Measurements from ENCODE around the gene ETV1.

ETV1 gene

GRCh38 chr7:13875496-13876074 lies 113.9 kb downstream of the ETV1 start:
- no peak for DNase-seq (ENCODE audit: low read depth)
- Histone ChIP-seq H3K9ac (ENCODE audit: low read length) (no peak overlapping the region), H3K9me3 (ENCODE audit: control insufficient read depth, low read length) (no peaks in the 10 kb centered on the region), H3K4me3 (ENCODE audit: low read length) (no peak overlapping the region), H3K27me3 (replicated peaks; ENCODE audit: control insufficient read depth, insufficient read depth, low read length) (no peaks in the 10 kb centered on the region), H3K36me3 (ENCODE audit: control insufficient read depth, insufficient read depth, low read length, severe bottlenecking) (no peaks in the 10 kb centered on the region), H3K4me1 (ENCODE audit: control insufficient read depth, insufficient read depth, low read length) (peaks cover 20% of the 10 kb centered on the region)

- Histone ChIP-seq H3K9me3 (ENCODE audit: control insufficient read depth, low read length) (no peaks in the 10 kb centered on the region), H3K27me3 (replicated peaks; ENCODE audit: control insufficient read depth, insufficient read depth, low read length) (no peaks in the 10 kb centered on the region), H3K36me3 (ENCODE audit: control insufficient read depth, insufficient read depth, low read length, severe bottlenecking) (no peaks in the 10 kb centered on the region), H3K4me3 (ENCODE audit: low read length) (peak overlapping the region; percentile 72), H3K4me1 (ENCODE audit: control insufficient read depth, insufficient read depth, low read length) (peaks cover 12% of the 10 kb centered on the region), H3K9ac (ENCODE audit: low read length) (no peak overlapping the region)
- DNase-seq (ENCODE audit: low read depth) = peak; percentile 73
These were observed 114.7 kb downstream of the ETV1 start for GRCh38 chr7:13874783-13875182.

GRCh38 chr7:13872709-13873108 lies 116.8 kb downstream of the ETV1 start:
- peaks cover 11% of the 10 kb centered on the region for H3K4me1 ChIP-seq (ENCODE audit: control insufficient read depth, insufficient read depth, low read length)
- no peak overlapping the region for H3K4me3 ChIP-seq (ENCODE audit: low read length)
- H3K9me3 ChIP-seq (ENCODE audit: control insufficient read depth, low read length) = no peaks in the 10 kb centered on the region
- no peaks in the 10 kb centered on the region for H3K27me3 ChIP-seq (replicated peaks; ENCODE audit: control insufficient read depth, insufficient read depth, low read length)
- DNase-seq (ENCODE audit: low read depth) = no peak
- H3K36me3 ChIP-seq (ENCODE audit: control insufficient read depth, insufficient read depth, low read length, severe bottlenecking) = no peaks in the 10 kb centered on the region
- H3K9ac ChIP-seq (ENCODE audit: low read length) = no peak overlapping the region

GRCh38 chr7:13871008-13871407 lies 118.5 kb downstream of the ETV1 start:
- DNase-seq (ENCODE audit: low read depth) = no peak

DNA sequence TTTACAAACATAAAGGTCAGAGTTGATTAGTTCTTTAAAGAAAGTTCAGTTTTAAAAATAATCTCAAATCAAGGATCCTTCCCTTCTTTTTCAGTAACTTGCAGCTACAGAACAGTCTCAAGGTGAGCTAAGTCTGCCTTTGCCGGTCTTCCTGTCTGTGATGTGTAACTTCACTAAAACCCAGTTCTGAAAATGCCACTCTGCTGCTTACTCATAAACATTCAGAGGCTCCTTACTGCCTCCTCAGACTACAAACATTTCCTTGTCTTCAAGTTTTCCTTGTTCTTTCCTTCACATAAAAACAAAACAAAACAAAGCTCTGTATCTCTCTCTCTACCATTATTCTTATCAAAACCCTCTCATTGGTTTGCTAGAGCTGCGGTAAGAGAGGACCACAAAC lies 128.7 kb downstream of the ETV1 start:
- no peak overlapping the region for H3K4me3 ChIP-seq (ENCODE audit: low read length)
- H3K4me1 ChIP-seq (ENCODE audit: control insufficient read depth, insufficient read depth, low read length) = no peaks in the 10 kb centered on the region
- H3K36me3 ChIP-seq (ENCODE audit: control insufficient read depth, insufficient read depth, low read length, severe bottlenecking) = no peaks in the 10 kb centered on the region
- no peak for DNase-seq (ENCODE audit: low read depth)
- no peaks in the 10 kb centered on the region for H3K9me3 ChIP-seq (ENCODE audit: control insufficient read depth, low read length)
- no peaks in the 10 kb centered on the region for H3K27me3 ChIP-seq (replicated peaks; ENCODE audit: control insufficient read depth, insufficient read depth, low read length)
- no peak overlapping the region for H3K9ac ChIP-seq (ENCODE audit: low read length)

More at GRCh38 chr7:13871008-13871407, 118.5 kb downstream of the ETV1 start:
- H3K27me3 ChIP-seq (replicated peaks; ENCODE audit: control insufficient read depth, insufficient read depth, low read length) = no peaks in the 10 kb centered on the region
- H3K4me1 ChIP-seq (ENCODE audit: control insufficient read depth, insufficient read depth, low read length) = peaks cover 11% of the 10 kb centered on the region
- H3K36me3 ChIP-seq (ENCODE audit: control insufficient read depth, insufficient read depth, low read length, severe bottlenecking) = no peaks in the 10 kb centered on the region
- no peaks in the 10 kb centered on the region for H3K9me3 ChIP-seq (ENCODE audit: control insufficient read depth, low read length)
- H3K4me3 ChIP-seq (ENCODE audit: low read length) = no peak overlapping the region
- H3K9ac ChIP-seq (ENCODE audit: low read length) = no peak overlapping the region

- H3K4me3 ChIP-seq (ENCODE audit: low read length) = no peak overlapping the region
- DNase-seq (ENCODE audit: low read depth) = no peak
These were observed 133.5 kb downstream of the ETV1 start for GRCh38 chr7:13856012-13856411.

GRCh38 chr7:13852281-13852968 lies 137.0 kb downstream of the ETV1 start:
- no peak overlapping the region for H3K9ac ChIP-seq (ENCODE audit: low read length)
- no peaks in the 10 kb centered on the region for H3K9me3 ChIP-seq (ENCODE audit: control insufficient read depth, low read length)
- peaks cover 15% of the 10 kb centered on the region for H3K4me1 ChIP-seq (ENCODE audit: control insufficient read depth, insufficient read depth, low read length)
- no peaks in the 10 kb centered on the region for H3K36me3 ChIP-seq (ENCODE audit: control insufficient read depth, insufficient read depth, low read length, severe bottlenecking)
- no peak for DNase-seq (ENCODE audit: low read depth)
- H3K27me3 ChIP-seq (replicated peaks; ENCODE audit: control insufficient read depth, insufficient read depth, low read length) = no peaks in the 10 kb centered on the region
- no peak overlapping the region for H3K4me3 ChIP-seq (ENCODE audit: low read length)

More at GRCh38 chr7:13856012-13856411, 133.5 kb downstream of the ETV1 start:
- Histone ChIP-seq H3K9ac (ENCODE audit: low read length) (no peak overlapping the region), H3K36me3 (ENCODE audit: control insufficient read depth, insufficient read depth, low read length, severe bottlenecking) (no peaks in the 10 kb centered on the region), H3K9me3 (ENCODE audit: control insufficient read depth, low read length) (no peaks in the 10 kb centered on the region), H3K4me1 (ENCODE audit: control insufficient read depth, insufficient read depth, low read length) (no peaks in the 10 kb centered on the region), H3K27me3 (replicated peaks; ENCODE audit: control insufficient read depth, insufficient read depth, low read length) (no peaks in the 10 kb centered on the region)

DNA sequence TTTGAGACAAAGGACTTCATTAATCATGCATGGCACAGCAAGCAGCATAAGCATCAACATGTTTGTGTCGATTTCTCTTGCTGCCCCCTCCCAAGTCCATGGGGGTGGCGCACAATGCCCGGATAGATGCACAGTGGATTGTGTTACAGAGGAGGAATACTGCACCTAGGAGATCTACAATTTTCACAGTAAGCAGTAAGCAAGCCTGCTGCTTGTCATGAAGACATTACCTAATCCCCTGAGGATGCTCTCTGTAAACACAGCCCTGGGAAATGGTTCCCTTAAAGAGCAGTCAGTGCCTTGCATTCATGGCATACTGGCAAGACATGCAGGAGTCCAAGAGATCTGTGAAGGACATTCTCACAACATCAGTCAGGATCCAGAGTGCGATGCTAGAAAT lies 137.7 kb downstream of the ETV1 start:
- peak; percentile 54 for DNase-seq (ENCODE audit: low read depth)
- no peak overlapping the region for H3K9ac ChIP-seq (ENCODE audit: low read length)
- no peak overlapping the region for H3K4me3 ChIP-seq (ENCODE audit: low read length)
- peaks cover 15% of the 10 kb centered on the region for H3K4me1 ChIP-seq (ENCODE audit: control insufficient read depth, insufficient read depth, low read length)
- no peaks in the 10 kb centered on the region for H3K9me3 ChIP-seq (ENCODE audit: control insufficient read depth, low read length)
- H3K36me3 ChIP-seq (ENCODE audit: control insufficient read depth, insufficient read depth, low read length, severe bottlenecking) = no peaks in the 10 kb centered on the region
- no peaks in the 10 kb centered on the region for H3K27me3 ChIP-seq (replicated peaks; ENCODE audit: control insufficient read depth, insufficient read depth, low read length)

- peak; percentile 92 for DNase-seq (ENCODE audit: low read depth)
- H3K9ac ChIP-seq (ENCODE audit: low read length) = no peak overlapping the region
- H3K27me3 ChIP-seq (replicated peaks; ENCODE audit: control insufficient read depth, insufficient read depth, low read length) = no peaks in the 10 kb centered on the region
- no peaks in the 10 kb centered on the region for H3K9me3 ChIP-seq (ENCODE audit: control insufficient read depth, low read length)
- H3K4me3 ChIP-seq (ENCODE audit: low read length) = no peak overlapping the region
- H3K4me1 ChIP-seq (ENCODE audit: control insufficient read depth, insufficient read depth, low read length) = peaks cover 15% of the 10 kb centered on the region
- H3K36me3 ChIP-seq (ENCODE audit: control insufficient read depth, insufficient read depth, low read length, severe bottlenecking) = no peaks in the 10 kb centered on the region
These were observed 139.2 kb downstream of the ETV1 start for GRCh38 chr7:13850185-13850752.

GRCh38 chr7:13849163-13849892 lies 140.1 kb downstream of the ETV1 start:
- no peak for DNase-seq (ENCODE audit: low read depth)
- no peak overlapping the region for H3K4me3 ChIP-seq (ENCODE audit: low read length)
- no peaks in the 10 kb centered on the region for H3K9me3 ChIP-seq (ENCODE audit: control insufficient read depth, low read length)
- no peaks in the 10 kb centered on the region for H3K36me3 ChIP-seq (ENCODE audit: control insufficient read depth, insufficient read depth, low read length, severe bottlenecking)
- H3K9ac ChIP-seq (ENCODE audit: low read length) = no peak overlapping the region
- no peaks in the 10 kb centered on the region for H3K27me3 ChIP-seq (replicated peaks; ENCODE audit: control insufficient read depth, insufficient read depth, low read length)
- peaks cover 15% of the 10 kb centered on the region for H3K4me1 ChIP-seq (ENCODE audit: control insufficient read depth, insufficient read depth, low read length)

DNA sequence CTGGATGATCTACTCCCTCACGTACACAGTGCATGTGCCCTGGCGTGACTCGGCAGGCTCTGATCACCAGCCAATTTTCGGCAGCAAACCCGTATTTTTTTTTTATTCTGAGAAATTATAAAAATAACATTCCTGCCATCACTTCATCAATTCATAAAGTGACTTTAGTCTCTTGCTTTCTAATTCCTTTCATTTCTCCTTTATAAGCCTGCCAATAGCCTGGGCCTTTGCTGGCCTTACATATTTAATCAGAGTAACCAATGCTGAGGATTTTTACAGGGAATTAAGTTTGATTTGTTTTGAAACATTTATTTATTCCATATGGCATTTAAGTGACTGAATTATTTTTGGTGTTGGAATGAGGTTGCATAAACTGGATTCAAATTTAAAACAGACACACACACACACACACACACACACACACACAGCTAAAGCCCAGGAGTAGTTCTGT lies 140.8 kb downstream of the ETV1 start:
- H3K4me1 ChIP-seq (ENCODE audit: control insufficient read depth, insufficient read depth, low read length) = peaks cover 15% of the 10 kb centered on the region
- peak; percentile 79 for DNase-seq (ENCODE audit: low read depth)
- no peaks in the 10 kb centered on the region for H3K9me3 ChIP-seq (ENCODE audit: control insufficient read depth, low read length)
- H3K9ac ChIP-seq (ENCODE audit: low read length) = no peak overlapping the region
- no peaks in the 10 kb centered on the region for H3K36me3 ChIP-seq (ENCODE audit: control insufficient read depth, insufficient read depth, low read length, severe bottlenecking)
- no peak overlapping the region for H3K4me3 ChIP-seq (ENCODE audit: low read length)
- no peaks in the 10 kb centered on the region for H3K27me3 ChIP-seq (replicated peaks; ENCODE audit: control insufficient read depth, insufficient read depth, low read length)
